ENCODE measurements around the gene MORN3.

- TF ChIP-seq POLR2A (IDR thresholded peaks at IDR 0.05; ENCODE audit: low read depth, low read length) (no peak), POLR2AphosphoS5 (IDR thresholded peaks at IDR 0.05; ENCODE audit: low read depth, low read length) (no peak)
Observed at GRCh38 chr12:121688966-121689365, 19.5 kb upstream of the MORN3 start.

Measured in GM12892 (cell line).